ENCODE results near the gene TLR3.

GRCh38 chr4:186023975-186024374, 45.0 kb upstream of the TLR3 start:
- TF ChIP-seq, protein P1, sequence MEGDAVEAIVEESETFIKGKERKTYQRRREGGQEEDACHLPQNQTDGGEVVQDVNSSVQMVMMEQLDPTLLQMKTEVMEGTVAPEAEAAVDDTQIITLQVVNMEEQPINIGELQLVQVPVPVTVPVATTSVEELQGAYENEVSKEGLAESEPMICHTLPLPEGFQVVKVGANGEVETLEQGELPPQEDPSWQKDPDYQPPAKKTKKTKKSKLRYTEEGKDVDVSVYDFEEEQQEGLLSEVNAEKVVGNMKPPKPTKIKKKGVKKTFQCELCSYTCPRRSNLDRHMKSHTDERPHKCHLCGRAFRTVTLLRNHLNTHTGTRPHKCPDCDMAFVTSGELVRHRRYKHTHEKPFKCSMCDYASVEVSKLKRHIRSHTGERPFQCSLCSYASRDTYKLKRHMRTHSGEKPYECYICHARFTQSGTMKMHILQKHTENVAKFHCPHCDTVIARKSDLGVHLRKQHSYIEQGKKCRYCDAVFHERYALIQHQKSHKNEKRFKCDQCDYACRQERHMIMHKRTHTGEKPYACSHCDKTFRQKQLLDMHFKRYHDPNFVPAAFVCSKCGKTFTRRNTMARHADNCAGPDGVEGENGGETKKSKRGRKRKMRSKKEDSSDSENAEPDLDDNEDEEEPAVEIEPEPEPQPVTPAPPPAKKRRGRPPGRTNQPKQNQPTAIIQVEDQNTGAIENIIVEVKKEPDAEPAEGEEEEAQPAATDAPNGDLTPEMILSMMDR (IDR thresholded peaks at IDR 0.05), result no peak
- TF ChIP-seq POLR2A (IDR thresholded peaks at IDR 0.05), result no peak
